ENCODE data around the gene SLC27A1. TPM values are rescaled to one million over a fixed set of nuclear protein-coding genes. Genes with fewer than 3 reads are reported as not detected.

Gene SLC27A1
- total and polyA plus RNA-seq, 2 experiments from 2014 or later: 3.5 to 11.6 TPM

DNA sequence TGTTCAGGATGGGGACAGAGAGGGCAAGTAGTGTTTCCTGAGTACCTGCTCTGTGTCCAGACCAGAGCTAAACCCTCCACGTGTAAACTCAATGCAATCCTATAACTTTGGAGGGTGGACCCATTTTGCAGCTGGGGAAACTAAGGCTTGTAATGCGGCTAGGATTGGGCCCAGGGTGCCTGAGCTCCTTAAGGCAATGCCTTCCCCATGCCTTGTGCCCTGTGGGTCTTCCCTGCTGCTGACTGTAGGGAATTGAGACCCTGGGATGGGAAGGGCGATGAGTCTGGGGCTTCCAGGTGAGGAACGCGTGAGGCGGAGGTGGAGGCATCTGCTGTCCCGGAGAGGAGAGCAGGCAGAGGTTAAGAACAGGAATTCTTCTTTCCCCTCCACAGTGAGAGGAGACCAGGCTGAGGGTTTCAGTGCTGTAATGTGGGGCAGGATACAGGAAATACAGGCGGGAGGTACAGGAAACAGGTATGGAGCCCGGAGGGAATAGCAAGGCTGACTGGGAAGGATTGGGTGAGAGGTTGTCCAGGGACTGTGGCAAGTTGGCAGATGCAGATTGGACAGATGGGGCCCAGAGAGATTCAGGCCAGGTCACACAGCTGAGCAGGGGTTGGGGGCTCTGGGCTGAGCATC lies 19.2 kb downstream of the SLC27A1 start:
- Histone ChIP-seq H3K4me3 (peak overlapping the region; percentile 77), H3K27ac (ENCODE audit: low read depth) (peak overlapping the region; percentile 66; the same call in 1 of the 2 replicates), H3K4me2 (peak overlapping the region; percentile 72), H3K9me2 (ENCODE audit: insufficient read depth) (no peaks in the 10 kb centered on the region), H3K4me1 (ENCODE audit: insufficient read depth) (peaks cover 13% of the 10 kb centered on the region; the same call in 1 of the 2 replicates), H3F3A (replicated peaks; ENCODE audit: low read depth) (peaks cover 11% of the 10 kb centered on the region), H3K27me3 (ENCODE audit: insufficient read depth) (no peaks in the 10 kb centered on the region), H4K20me1 (replicated peaks; ENCODE audit: insufficient read depth) (no peaks in the 10 kb centered on the region), H3K36me3 (ENCODE audit: insufficient read depth) (no peaks in the 10 kb centered on the region), H2AFZ (peak overlapping the region; percentile 95), H3K79me2 (replicated peaks; ENCODE audit: insufficient read depth) (no peaks in the 10 kb centered on the region)
- ATAC-seq (peak; percentile 1; the same call in 1 of the 3 replicates), DNase-seq (ENCODE audit: low spot score) (peak; percentile 41)
- no peaks in the 10 kb centered on the region for H3K9me3 Mint-ChIP-seq
- peaks cover 21% of the 10 kb centered on the region for H3K4me1 Mint-ChIP-seq
- TF ChIP-seq, protein P1, sequence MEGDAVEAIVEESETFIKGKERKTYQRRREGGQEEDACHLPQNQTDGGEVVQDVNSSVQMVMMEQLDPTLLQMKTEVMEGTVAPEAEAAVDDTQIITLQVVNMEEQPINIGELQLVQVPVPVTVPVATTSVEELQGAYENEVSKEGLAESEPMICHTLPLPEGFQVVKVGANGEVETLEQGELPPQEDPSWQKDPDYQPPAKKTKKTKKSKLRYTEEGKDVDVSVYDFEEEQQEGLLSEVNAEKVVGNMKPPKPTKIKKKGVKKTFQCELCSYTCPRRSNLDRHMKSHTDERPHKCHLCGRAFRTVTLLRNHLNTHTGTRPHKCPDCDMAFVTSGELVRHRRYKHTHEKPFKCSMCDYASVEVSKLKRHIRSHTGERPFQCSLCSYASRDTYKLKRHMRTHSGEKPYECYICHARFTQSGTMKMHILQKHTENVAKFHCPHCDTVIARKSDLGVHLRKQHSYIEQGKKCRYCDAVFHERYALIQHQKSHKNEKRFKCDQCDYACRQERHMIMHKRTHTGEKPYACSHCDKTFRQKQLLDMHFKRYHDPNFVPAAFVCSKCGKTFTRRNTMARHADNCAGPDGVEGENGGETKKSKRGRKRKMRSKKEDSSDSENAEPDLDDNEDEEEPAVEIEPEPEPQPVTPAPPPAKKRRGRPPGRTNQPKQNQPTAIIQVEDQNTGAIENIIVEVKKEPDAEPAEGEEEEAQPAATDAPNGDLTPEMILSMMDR (conservative IDR thresholded peaks at IDR 0.05; ENCODE audit: low read depth in 2 of 2): peak in 1 of 2 experiments; percentile 21; a peak in 1 of 4 replicates
- TF ChIP-seq POLR2AphosphoS5 (IDR thresholded peaks at IDR 0.05; ENCODE audit: low read depth): no peak; the same call in 1 of the 2 replicates
- peaks cover 16% of the 10 kb centered on the region for H3K27me3 Mint-ChIP-seq (ENCODE audit: insufficient read depth, low read depth, poor library complexity)
- H3K4me3 Mint-ChIP-seq: peak overlapping the region; percentile 20
- no peaks in the 10 kb centered on the region for H3K36me3 Mint-ChIP-seq (ENCODE audit: low read depth)
- peak overlapping the region; percentile 2; the same call in 1 of the 2 replicates for H3K27ac Mint-ChIP-seq

DNA sequence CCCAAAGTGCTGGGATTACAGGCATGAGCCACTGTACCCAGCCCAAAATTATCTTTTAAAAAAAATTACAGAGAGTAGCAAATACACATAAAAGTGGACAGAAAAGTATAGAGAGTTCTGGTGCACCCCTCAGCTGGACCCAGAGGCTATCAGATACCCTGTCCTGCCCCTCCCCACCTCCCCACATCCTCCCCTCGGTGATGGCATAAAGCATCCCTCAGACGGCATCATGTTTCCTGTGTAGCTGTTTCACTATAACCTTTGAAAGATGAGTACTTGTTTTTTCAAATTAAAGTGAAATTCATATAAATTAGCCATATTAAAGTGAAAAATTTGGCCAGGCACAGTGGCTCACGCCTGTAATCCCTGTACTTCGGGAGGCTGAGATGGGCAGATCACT lies 20.1 kb downstream of the SLC27A1 start:
- H3K4me1 ChIP-seq (ENCODE audit: insufficient read depth): peaks cover 13% of the 10 kb centered on the region; the same call in 1 of the 2 replicates
- Mint-ChIP-seq H3K27ac (no peak overlapping the region), H3K36me3 (ENCODE audit: low read depth) (no peaks in the 10 kb centered on the region), H3K4me1 (peaks cover 19% of the 10 kb centered on the region), H3K27me3 (ENCODE audit: insufficient read depth, low read depth, poor library complexity) (peaks cover 16% of the 10 kb centered on the region), H3K9me3 (no peaks in the 10 kb centered on the region), H3K4me3 (no peak overlapping the region)
- no peak for DNase-seq (ENCODE audit: low spot score)
- no peak overlapping the region for H3K27ac ChIP-seq (ENCODE audit: low read depth)
- no peak for ATAC-seq
- no peaks in the 10 kb centered on the region for H3K27me3 ChIP-seq (ENCODE audit: insufficient read depth)
- H3K9me2 ChIP-seq (ENCODE audit: insufficient read depth): no peaks in the 10 kb centered on the region
- no peak overlapping the region for H3K4me3 ChIP-seq
- no peaks in the 10 kb centered on the region for H3K79me2 ChIP-seq (replicated peaks; ENCODE audit: insufficient read depth)
- peaks cover 11% of the 10 kb centered on the region for H3F3A ChIP-seq (replicated peaks; ENCODE audit: low read depth)
- H4K20me1 ChIP-seq (replicated peaks; ENCODE audit: insufficient read depth): no peaks in the 10 kb centered on the region
- H2AFZ ChIP-seq: no peak overlapping the region
- no peaks in the 10 kb centered on the region for H3K36me3 ChIP-seq (ENCODE audit: insufficient read depth)
- H3K4me2 ChIP-seq: no peak overlapping the region
- TF ChIP-seq ZNF331 (CRISPR knock-in tag; IDR thresholded peaks at IDR 0.05; ENCODE audit: low read depth) (no peak), CREB1 (CRISPR knock-in tag; IDR thresholded peaks at IDR 0.05; ENCODE audit: low read depth) (no peak), ZNF462 (CRISPR knock-in tag; IDR thresholded peaks at IDR 0.05) (no peak), NANOG (IDR thresholded peaks at IDR 0.05; ENCODE audit: borderline replicate concordance) (no peak), STAT1 (IDR thresholded peaks at IDR 0.05; ENCODE audit: unreplicated experiment) (no peak), JUNB (IDR thresholded peaks at IDR 0.05; ENCODE audit: unreplicated experiment) (no peak)
- TF ChIP-seq, protein P2, sequence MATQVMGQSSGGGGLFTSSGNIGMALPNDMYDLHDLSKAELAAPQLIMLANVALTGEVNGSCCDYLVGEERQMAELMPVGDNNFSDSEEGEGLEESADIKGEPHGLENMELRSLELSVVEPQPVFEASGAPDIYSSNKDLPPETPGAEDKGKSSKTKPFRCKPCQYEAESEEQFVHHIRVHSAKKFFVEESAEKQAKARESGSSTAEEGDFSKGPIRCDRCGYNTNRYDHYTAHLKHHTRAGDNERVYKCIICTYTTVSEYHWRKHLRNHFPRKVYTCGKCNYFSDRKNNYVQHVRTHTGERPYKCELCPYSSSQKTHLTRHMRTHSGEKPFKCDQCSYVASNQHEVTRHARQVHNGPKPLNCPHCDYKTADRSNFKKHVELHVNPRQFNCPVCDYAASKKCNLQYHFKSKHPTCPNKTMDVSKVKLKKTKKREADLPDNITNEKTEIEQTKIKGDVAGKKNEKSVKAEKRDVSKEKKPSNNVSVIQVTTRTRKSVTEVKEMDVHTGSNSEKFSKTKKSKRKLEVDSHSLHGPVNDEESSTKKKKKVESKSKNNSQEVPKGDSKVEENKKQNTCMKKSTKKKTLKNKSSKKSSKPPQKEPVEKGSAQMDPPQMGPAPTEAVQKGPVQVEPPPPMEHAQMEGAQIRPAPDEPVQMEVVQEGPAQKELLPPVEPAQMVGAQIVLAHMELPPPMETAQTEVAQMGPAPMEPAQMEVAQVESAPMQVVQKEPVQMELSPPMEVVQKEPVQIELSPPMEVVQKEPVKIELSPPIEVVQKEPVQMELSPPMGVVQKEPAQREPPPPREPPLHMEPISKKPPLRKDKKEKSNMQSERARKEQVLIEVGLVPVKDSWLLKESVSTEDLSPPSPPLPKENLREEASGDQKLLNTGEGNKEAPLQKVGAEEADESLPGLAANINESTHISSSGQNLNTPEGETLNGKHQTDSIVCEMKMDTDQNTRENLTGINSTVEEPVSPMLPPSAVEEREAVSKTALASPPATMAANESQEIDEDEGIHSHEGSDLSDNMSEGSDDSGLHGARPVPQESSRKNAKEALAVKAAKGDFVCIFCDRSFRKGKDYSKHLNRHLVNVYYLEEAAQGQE (IDR thresholded peaks at IDR 0.05; ENCODE audit: unreplicated experiment): no peak
